Stomach (tissue), 9 donors: ENCODE results near the gene HOXD13. TPM values are rescaled to one million over a fixed set of nuclear protein-coding genes. Genes with fewer than 3 reads are reported as not detected.

Experiments
- DNase-seq, 2 donors: peaks; one replicate each; pipeline versions ENCODE4 v3.0.0 to v3.0.0-alpha.2; 2013 to 2019
- H3K27ac ChIP-seq, 5 donors: fragments of 200-600 bp in 4 of 5; sonication (generic) in 4 of 5; one replicate each; pipeline ENCODE4 v1.5.1; 2013 to 2019; ENCODE audit warnings: mild to moderate bottlenecking in 1 of 5, moderate library complexity in 1 of 5
- H3K27me3 ChIP-seq, 3 donors: fragments of 200-600 bp; sonication (generic); one replicate each; pipeline ENCODE4 v1.5.1; 2017 to 2019; ENCODE audit warnings: mixed run types in 1 of 3
- H3K36me3 ChIP-seq, 4 donors: fragments of 200-600 bp; sonication (generic); 1 replicate in 3 of 4; 2 replicates in 1 of 4; pipeline ENCODE4 v1.5.1; 2016 to 2019
- H3K4me1 ChIP-seq, 4 donors: fragments of 200-600 bp; sonication (generic); one replicate each; pipeline ENCODE4 v1.5.1; 2016 to 2019
- H3K4me3 ChIP-seq, 4 donors: fragments of 200-600 bp; sonication (generic) in 3 of 4; one replicate each; pipeline ENCODE4 v1.5.1; 2016 to 2019; ENCODE audit warnings: mild to moderate bottlenecking in 1 of 4
- H3K9me3 ChIP-seq, 4 donors: fragments of 200-600 bp; sonication (generic); one replicate each; pipeline ENCODE4 v1.5.1; 2016 to 2019
- CTCF ChIP-seq, 7 experiments: fragments of 450-650 bp in 4 of 7; fragments of 200-600 bp in 3 of 7; sonication (generic) in 3 of 7; IDR thresholded peaks; one replicate each; pipeline ENCODE4 v1.5.1; 2016 to 2019; ENCODE audit warnings: antibody characterized with exemption in 7 of 7, control low read depth in 2 of 7, mild to moderate bottlenecking in 1 of 7
- EP300 ChIP-seq: sonication (generic); formaldehyde crosslinking; IDR thresholded peaks from one replicate; pipeline ENCODE4 v1.6.1; 2017; ENCODE audit warnings: antibody characterized with exemption
- POLR2A ChIP-seq, 4 donors: fragments of 450-650 bp; IDR thresholded peaks; one replicate each; pipeline ENCODE4 v1.6.1; 2016; ENCODE audit warnings: antibody characterized with exemption in 4 of 4, control low read depth in 2 of 4, mild to moderate bottlenecking in 1 of 4, moderate library complexity in 1 of 4
- POLR2AphosphoS5 ChIP-seq, 3 donors: sonication (generic); formaldehyde crosslinking; IDR thresholded peaks; one replicate each; pipeline ENCODE4 v1.6.1; 2016; ENCODE audit warnings: antibody characterized with exemption in 3 of 3
- WGBS, 5 donors: extraction: QIAGEN DNeasy Blood & Tissue Kit in 3 of 5; methylation state at CpG; one replicate each; pipeline versions ENCODE4 v1.1.5 to v1.1.7; 2013 to 2018; 5-methylcytosine and 5-hydroxymethylcytosine counted together
- intact Hi-C: fragments of 100-400 bp; cut with DNase I; formaldehyde crosslinking; loops from one replicate; pipeline ENCODE4 v1.15.1; 2023; ENCODE audit warnings: low total_unique reads
- polyA plus RNA-seq, 3 donors: library from polyadenylated mRNA; stranded (reverse); fragments of 200-250 nt; gene quantifications; one replicate each; pipeline ENCODE4 v1.2.3, GENCODE V29; 2013
- total RNA-seq, 5 donors: library from RNA; depleted of rRNA; stranded (reverse); fragments of >200 nt; gene quantifications; one replicate each; pipeline versions ENCODE4 v1.1.0 to v1.2.3, GENCODE V29; 2014 to 2016
- donor health status: healthy with polysubstance abuse.
- donor health status: Bipolar disorder and iron deficiency.
- donor health status: healthy.

HOXD13 gene
- total and polyA plus RNA-seq, 8 donors: not detected

- Histone ChIP-seq H3K36me3 (no peaks in the 10 kb centered on the region), H3K27me3 (peaks cover 64 to 100% (median 100%) of the 10 kb centered on the region in 3 donors), H3K4me3 (no peak overlapping the region), H3K27ac (no peak overlapping the region), H3K4me1 (peaks cover 33 to 67% (median 45%) of the 10 kb centered on the region in 4 donors), H3K9me3 (peaks cover 0 to 4% (median 0%) of the 10 kb centered on the region in 4 donors)
- TF ChIP-seq POLR2AphosphoS5 (IDR thresholded peaks at IDR 0.05) (no peak), POLR2A (IDR thresholded peaks at IDR 0.05) (no peak), EP300 (no peak), CTCF (IDR thresholded peaks at IDR 0.05) (no peak)
- no peak for DNase-seq
- intact Hi-C loops: no loop called here
- WGBS, 5 donors: 7 to 27% (median 13%) methylated on average over 18 to 28 of the region's 28 CpGs
Observed at GRCh38 chr2:176100547-176101140, 8.1 kb downstream of the HOXD13 start.

- H3K9me3 ChIP-seq: peaks cover 0 to 4% (median 0%) of the 10 kb centered on the region in 4 donors
- TF ChIP-seq CTCF (IDR thresholded peaks at IDR 0.05): no peak
- no peak for TF ChIP-seq POLR2AphosphoS5 (IDR thresholded peaks at IDR 0.05)
- no peak for TF ChIP-seq POLR2A (IDR thresholded peaks at IDR 0.05)
- no peak for TF ChIP-seq EP300
- no peak overlapping the region for H3K4me3 ChIP-seq
- peaks cover 65 to 100% (median 100%) of the 10 kb centered on the region in 3 donors for H3K27me3 ChIP-seq
- intact Hi-C loops: no loop called here
- no peaks in the 10 kb centered on the region for H3K36me3 ChIP-seq
- no peak for DNase-seq
- H3K4me1 ChIP-seq: peaks cover 31 to 71% (median 45%) of the 10 kb centered on the region in 4 donors
- H3K27ac ChIP-seq: no peak overlapping the region
- WGBS, 5 donors: 3 to 18% (median 11%) methylated on average over 2 of the region's 2 CpGs
Observed at GRCh38 chr2:176101216-176101830, 8.8 kb downstream of the HOXD13 start.

- Histone ChIP-seq H3K36me3 (no peaks in the 10 kb centered on the region), H3K4me3 (no peak overlapping the region), H3K27me3 (peaks cover 65 to 100% (median 100%) of the 10 kb centered on the region in 3 donors), H3K9me3 (peaks cover 0 to 8% (median 0%) of the 10 kb centered on the region in 4 donors), H3K4me1 (peaks cover 31 to 71% (median 45%) of the 10 kb centered on the region in 4 donors), H3K27ac (no peak overlapping the region)
- intact Hi-C loops: no loop called here
- no peak for TF ChIP-seq EP300
- no peak for TF ChIP-seq CTCF (IDR thresholded peaks at IDR 0.05)
- TF ChIP-seq POLR2AphosphoS5 (IDR thresholded peaks at IDR 0.05): no peak
- no peak for TF ChIP-seq POLR2A (IDR thresholded peaks at IDR 0.05)
- DNase-seq: no peak
- WGBS, 5 donors: 17 to 28% (median 20%) methylated on average over 5 of the region's 5 CpGs
Observed at GRCh38 chr2:176101842-176102241, 9.3 kb downstream of the HOXD13 start.

GRCh38 chr2:176102309-176102866, 9.9 kb downstream of the HOXD13 start:
- no peak overlapping the region for H3K27ac ChIP-seq
- H3K27me3 ChIP-seq: peaks cover 64 to 100% (median 100%) of the 10 kb centered on the region in 3 donors
- WGBS, 5 donors: 13 to 17% (median 15%) methylated on average over 7 of the region's 7 CpGs
- H3K9me3 ChIP-seq: peaks cover 0 to 14% (median 0%) of the 10 kb centered on the region in 4 donors
- TF ChIP-seq CTCF (IDR thresholded peaks at IDR 0.05) (no peak), EP300 (no peak)
- no peaks in the 10 kb centered on the region for H3K36me3 ChIP-seq
- H3K4me1 ChIP-seq: peaks cover 30 to 71% (median 45%) of the 10 kb centered on the region in 4 donors
- H3K4me3 ChIP-seq: no peak overlapping the region
- intact Hi-C loops: no loop called here
- DNase-seq: no peak
